ENCODE data around the gene ACOT7.

ACOT7 gene

GRCh38 chr1:6391951-6392808, 1.4 kb downstream of the ACOT7 start:
- no peak for DNase-seq (ENCODE audit: low read depth)
- peak overlapping the region; percentile 81 for H3K4me3 ChIP-seq (ENCODE audit: low read depth, low read length)
- no peak for TF ChIP-seq CTCF (IDR thresholded peaks at IDR 0.05; ENCODE audit: low read depth, low read length, missing control alignments)

GRCh38 chr1:6389971-6390370, 3.6 kb downstream of the ACOT7 start:
- no peak for DNase-seq (ENCODE audit: low read depth)
- no peak overlapping the region for H3K4me3 ChIP-seq (ENCODE audit: low read depth, low read length)
- TF ChIP-seq CTCF (IDR thresholded peaks at IDR 0.05; ENCODE audit: low read depth, low read length, missing control alignments) = no peak

GRCh38 chr1:6386371-6386949, 7.1 kb downstream of the ACOT7 start:
- H3K4me3 ChIP-seq (ENCODE audit: low read depth, low read length) = no peak overlapping the region
- DNase-seq (ENCODE audit: low read depth) = no peak
- TF ChIP-seq CTCF (IDR thresholded peaks at IDR 0.05; ENCODE audit: low read depth, low read length, missing control alignments) = no peak

- no peak overlapping the region for H3K4me3 ChIP-seq (ENCODE audit: low read depth, low read length)
- no peak for TF ChIP-seq CTCF (IDR thresholded peaks at IDR 0.05; ENCODE audit: low read depth, low read length, missing control alignments)
- DNase-seq (ENCODE audit: low read depth) = no peak
Observed at GRCh38 chr1:6385488-6386191, 7.9 kb downstream of the ACOT7 start.

GRCh38 chr1:6384962-6385361, 8.6 kb downstream of the ACOT7 start:
- DNase-seq (ENCODE audit: low read depth) = no peak
- no peak for TF ChIP-seq CTCF (IDR thresholded peaks at IDR 0.05; ENCODE audit: low read depth, low read length, missing control alignments)
- no peak overlapping the region for H3K4me3 ChIP-seq (ENCODE audit: low read depth, low read length)

GRCh38 chr1:6384135-6384534, 9.4 kb downstream of the ACOT7 start:
- no peak for DNase-seq (ENCODE audit: low read depth)
- TF ChIP-seq CTCF (IDR thresholded peaks at IDR 0.05; ENCODE audit: low read depth, low read length, missing control alignments) = no peak
- H3K4me3 ChIP-seq (ENCODE audit: low read depth, low read length) = no peak overlapping the region
